H1 (cell line): ENCODE results near the gene ITGB2. TPM values are rescaled to one million over a fixed set of nuclear protein-coding genes. Genes with fewer than 3 reads are reported as not detected.

Experiments used
- CTCF ChIA-PET: fragments of 300-600 bp; sonication (Branson Sonifier 250); formaldehyde crosslinking; loops from one replicate; lab custom pipeline; 2021; ENCODE audit not compliant: partially characterized antibody; lab: Charles Lee
- POLR2A ChIA-PET: fragments of 300-600 bp; sonication (Branson Sonifier 250); formaldehyde crosslinking; loops from one replicate; lab custom pipeline; 2021; ENCODE audit warnings: inconsistent platforms; ENCODE audit not compliant: partially characterized antibody; lab: Charles Lee
- DNase-seq, 2 experiments: peaks; one replicate each; pipeline versions ENCODE4 v3.0.0 to v3.0.0-alpha.2; 2010 to 2022; ENCODE audit warnings: low spot score in 2 of 2, low read depth in 1 of 2, mixed read lengths in 1 of 2
- FAIRE-seq: peaks from 2 replicates; lab custom pipeline; 2011; peaks lifted over from hg19 to GRCh38; lab: Jason Lieb, UNC
- H2AFZ ChIP-seq: 2 replicates; pipeline ENCODE4 v1.8.1; 2012; ENCODE audit warnings: low read length, inconsistent platforms
- H2AK5ac ChIP-seq: 2 replicates; pipeline ENCODE4 v1.6.1; 2013; ENCODE audit warnings: low read depth, low read length
- H2BK120ac ChIP-seq: replicated peaks from 2 replicates; pipeline ENCODE3; 2013; ENCODE audit warnings: low read depth, low read length, inconsistent platforms
- H2BK12ac ChIP-seq: 2 replicates; pipeline ENCODE4 v1.6.1; 2013; ENCODE audit warnings: low read depth, low read length
- H2BK15ac ChIP-seq: 2 replicates; pipeline ENCODE4 v1.6.1; 2013; ENCODE audit warnings: low read length
- H2BK20ac ChIP-seq: 2 replicates; pipeline ENCODE4 v1.6.1; 2013; ENCODE audit warnings: low read length
- H2BK5ac ChIP-seq: 2 replicates; pipeline ENCODE4 v1.6.1; 2013; ENCODE audit warnings: low read depth, low read length
- H3K14ac ChIP-seq: 2 replicates; pipeline ENCODE4 v1.6.1; 2013; ENCODE audit warnings: inconsistent platforms; ENCODE audit not compliant: insufficient read length
- H3K18ac ChIP-seq: 2 replicates; pipeline ENCODE4 v1.6.1; 2013; ENCODE audit warnings: low read length; ENCODE audit errors: extremely low read depth
- H3K23ac ChIP-seq: 2 replicates; pipeline ENCODE4 v1.6.1; 2013; ENCODE audit warnings: inconsistent platforms; ENCODE audit not compliant: insufficient read length
- H3K23me2 ChIP-seq: 2 replicates; pipeline ENCODE4 v1.6.1; 2013; ENCODE audit warnings: low read depth, low read length
- H3K27ac ChIP-seq: 2 replicates; pipeline ENCODE4 v1.6.1; 2011; ENCODE audit warnings: low read depth, low read length, inconsistent platforms
- H3K27me3 ChIP-seq, 4 experiments: replicated peaks in 1 of 4; 1 replicate in 1 of 4; 2 replicates in 3 of 4; pipeline versions ENCODE4 v1.6.1 to v1.8.1; 2011 to 2013; ENCODE audit warnings: low read length in 3 of 4, mild to moderate bottlenecking in 3 of 4, inconsistent platforms in 2 of 4, mixed read lengths in 2 of 4, moderate library complexity in 1 of 4; ENCODE audit not compliant: control insufficient read depth in 3 of 4, insufficient read depth in 3 of 4; ENCODE audit errors: extremely low read depth in 1 of 4
- H3K36me3 ChIP-seq, 4 experiments: 2 replicates each; pipeline versions ENCODE4 v1.6.1 to v1.8.1; 2011 to 2013; ENCODE audit warnings: mild to moderate bottlenecking in 4 of 4, low read length in 3 of 4, moderate library complexity in 2 of 4, control low read depth in 1 of 4, inconsistent platforms in 1 of 4; ENCODE audit not compliant: insufficient read depth in 4 of 4, control insufficient read depth in 2 of 4
- H3K4ac ChIP-seq: replicated peaks from 2 replicates; pipeline ENCODE3; 2013; ENCODE audit warnings: low read length, low read depth, mixed read lengths, inconsistent platforms; ENCODE audit not compliant: insufficient read length
- H3K4me1 ChIP-seq, 4 experiments: replicated peaks in 1 of 4; 1 replicate in 1 of 4; 2 replicates in 3 of 4; pipeline versions ENCODE4 v1.6.1 to v1.8.1; 2011 to 2013; ENCODE audit warnings: low read length in 3 of 4, inconsistent platforms in 2 of 4, mixed read lengths in 1 of 4; ENCODE audit not compliant: insufficient read depth in 4 of 4, control insufficient read depth in 3 of 4
- H3K4me2 ChIP-seq, 2 experiments: 2 replicates each; pipeline versions ENCODE4 v1.6.1 to v1.8.1; 2011 to 2013; ENCODE audit warnings: low read depth in 2 of 2, low read length in 2 of 2, control low read depth in 1 of 2, inconsistent platforms in 1 of 2, mild to moderate bottlenecking in 1 of 2; ENCODE audit not compliant: insufficient read depth in 1 of 2
- H3K4me3 ChIP-seq, 4 experiments: fragments of 200-600, 300-600 bp in 1 of 4; sonication (generic), shearing (Covaris generic), sonication (Bioruptor Twin) in 1 of 4; 2 replicates each; pipeline versions ENCODE4 v1.5.1 to v1.8.1; 2011 to 2016; ENCODE audit warnings: low read length in 4 of 4, low read depth in 3 of 4, control low read depth in 2 of 4, inconsistent platforms in 2 of 4, mild to moderate bottlenecking in 2 of 4, mixed read lengths in 1 of 4, moderate library complexity in 1 of 4; ENCODE audit not compliant: insufficient read depth in 2 of 4; ENCODE audit errors: extremely low read depth in 1 of 4
- H3K56ac ChIP-seq: replicated peaks from 2 replicates; pipeline ENCODE3; 2013; ENCODE audit warnings: low read depth, mild to moderate bottlenecking, mixed read lengths, low read length, inconsistent platforms; ENCODE audit not compliant: insufficient read length
- H3K79me1 ChIP-seq: 2 replicates; pipeline ENCODE4 v1.6.1; 2013; ENCODE audit warnings: low read depth, low read length, control low read depth
- H3K79me2 ChIP-seq, 2 experiments: 2 replicates each; pipeline versions ENCODE4 v1.6.1 to v1.8.1; 2012 to 2013; ENCODE audit warnings: low read length in 2 of 2, mild to moderate bottlenecking in 2 of 2, inconsistent platforms in 1 of 2; ENCODE audit not compliant: insufficient read depth in 2 of 2, control insufficient read depth in 1 of 2
- H3K9ac ChIP-seq, 4 experiments: replicated peaks in 1 of 4; 1 replicate in 1 of 4; 2 replicates in 3 of 4; pipeline versions ENCODE4 v1.6.1 to v1.8.1; 2011 to 2013; ENCODE audit warnings: low read depth in 3 of 4, low read length in 3 of 4, control low read depth in 2 of 4, mild to moderate bottlenecking in 2 of 4, moderate library complexity in 2 of 4, inconsistent platforms in 1 of 4; ENCODE audit errors: extremely low read depth in 1 of 4
- H3K9me3 ChIP-seq, 2 experiments: 2 replicates each; pipeline versions ENCODE4 v1.6.1 to v1.8.1; 2012 to 2013; ENCODE audit warnings: mild to moderate bottlenecking in 2 of 2, moderate library complexity in 2 of 2, control low read depth in 1 of 2, inconsistent platforms in 1 of 2, low read depth in 1 of 2, low read length in 1 of 2, mixed read lengths in 1 of 2; ENCODE audit not compliant: insufficient read depth in 2 of 2
- H4K20me1 ChIP-seq, 2 experiments: replicated peaks in 1 of 2; 2 replicates each; pipeline versions ENCODE3 to v1.8.1; 2011 to 2013; ENCODE audit warnings: inconsistent platforms in 2 of 2, low read length in 2 of 2, mild to moderate bottlenecking in 1 of 2; ENCODE audit not compliant: insufficient read depth in 2 of 2, control insufficient read depth in 1 of 2
- H4K5ac ChIP-seq: 2 replicates; pipeline ENCODE4 v1.6.1; 2013; ENCODE audit warnings: low read length, low read depth, mixed read lengths, inconsistent platforms; ENCODE audit not compliant: insufficient read length
- H4K8ac ChIP-seq: 2 replicates; pipeline ENCODE4 v1.8.0; 2013; ENCODE audit warnings: mild to moderate bottlenecking, moderate library complexity, low read length, inconsistent platforms; ENCODE audit not compliant: insufficient read depth; ENCODE audit errors: extremely low read depth
- H4K91ac ChIP-seq: replicated peaks from 2 replicates; pipeline ENCODE3; 2013; ENCODE audit warnings: low read length, mixed read lengths, inconsistent platforms; ENCODE audit not compliant: insufficient read length
- ATF3 ChIP-seq: IDR thresholded peaks from 2 replicates; pipeline ENCODE4 v1.6.1; 2011; ENCODE audit warnings: low read depth, mild to moderate bottlenecking, low read length; ENCODE audit not compliant: insufficient read depth
- BACH1 ChIP-seq: IDR thresholded peaks from 2 replicates; pipeline ENCODE4 v1.6.1; 2012; ENCODE audit warnings: low read length, improper control_type of control experiment
- JUND ChIP-seq: IDR thresholded peaks from 2 replicates; pipeline ENCODE4 v1.6.1; 2011; ENCODE audit warnings: mild to moderate bottlenecking, improper control_type of control experiment, low read length
- MAX ChIP-seq: IDR thresholded peaks from 2 replicates; pipeline ENCODE4 v1.6.1; 2012; ENCODE audit warnings: inconsistent platforms
- SAP30 ChIP-seq: fragments of 300-600 bp; sonication (generic); IDR thresholded peaks from 2 replicates; pipeline ENCODE4 v1.7.1; 2012; ENCODE audit warnings: low read length, moderate library complexity, mild to moderate bottlenecking, inconsistent platforms; ENCODE audit not compliant: insufficient read depth, insufficient replicate concordance
- WGBS, 2 experiments: shearing (Covaris generic) in 1 of 2; methylation state at CpG; one replicate each; pipeline versions ENCODE4 v1.1.6 to v1.1.7; 2013 to 2015; ENCODE audit warnings: low lambda C conversion rate in 2 of 2, mixed read lengths in 2 of 2, inconsistent platforms in 1 of 2, low coverage in 1 of 2, missing lambda C conversion rate in 1 of 2; ENCODE audit not compliant: insufficient replicate concordance in 2 of 2, insufficient coverage in 1 of 2, insufficient read length in 1 of 2; ENCODE audit errors: extremely low coverage in 1 of 2, missing lambda C conversion rate in 1 of 2; 5-methylcytosine and 5-hydroxymethylcytosine counted together
- polyA plus RNA-seq, 7 experiments: library from polyadenylated mRNA; depleted of rRNA in 3 of 7; stranded (reverse) in 5 of 7; unstranded in 2 of 7; fragments of >200 nt in 5 of 7; fragments of 200-250 nt in 2 of 7; gene quantifications; 1 replicate in 5 of 7; 2 replicates in 1 of 7; 4 replicates in 1 of 7; pipeline versions ENCODE4 v1.2.1 to v1.2.3, GENCODE V29; 2011 to 2013; ENCODE audit warnings: missing spikeins in 2 of 7, mixed read lengths in 2 of 7
- total RNA-seq: library from RNA; stranded (reverse); fragmentation: NEBNext Ultra II Directional; extraction: Animal tissue kit (Norgen Biotek cat#: 25700); gene quantifications from 2 replicates; pipeline ENCODE4 v1.2.1, GENCODE V29; 2021

ITGB2 gene
- total and polyA plus RNA-seq, 2 of the 8 experiments (the other 6 are each of a cell fraction or from before 2014, with no cell fraction given): 0.24 to 0.63 TPM

DNA sequence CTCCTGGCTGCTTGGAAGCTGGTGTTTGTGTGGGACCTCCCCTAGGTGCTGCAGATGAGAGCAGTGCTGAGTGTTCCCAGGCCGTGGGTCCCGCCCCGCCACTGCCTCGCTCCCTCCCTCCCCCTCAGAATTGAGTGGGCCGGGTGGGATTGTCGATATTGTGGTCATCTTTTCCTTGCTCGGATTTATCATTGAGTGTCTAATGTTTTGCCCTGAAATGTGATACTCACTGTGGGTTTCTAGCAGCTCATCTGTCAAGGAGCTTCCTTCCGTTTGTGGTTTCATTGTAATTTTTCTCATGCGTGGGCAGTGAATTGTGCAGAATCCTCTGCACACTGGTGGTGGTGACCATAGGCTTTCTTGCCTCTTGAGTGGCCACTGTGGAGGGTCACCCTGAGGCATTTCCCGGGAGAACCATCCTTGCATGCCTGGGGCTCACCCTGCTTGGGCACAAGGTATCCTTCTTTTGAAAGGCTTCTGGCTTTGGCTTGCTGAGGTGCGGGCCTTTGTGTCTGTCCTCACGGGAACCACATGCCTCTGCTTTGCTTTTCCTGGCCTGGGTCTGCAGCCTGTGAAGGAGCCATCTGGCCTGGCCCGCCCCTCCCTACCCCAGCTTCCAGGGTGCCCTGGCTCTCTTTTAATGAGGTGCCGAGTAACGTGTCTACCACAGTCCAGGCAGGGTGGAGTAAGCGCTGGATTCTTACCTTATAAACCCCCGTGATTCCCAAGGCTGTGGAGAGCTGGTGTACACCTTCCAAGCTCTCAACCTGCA is 44.7 kb upstream of the ITGB2 start:
- no peak overlapping the region for H4K8ac ChIP-seq
- 83% methylated on average over 17 of the region's 17 CpGs; no CpG with 5 or more reads in 1 of the 2 experiments for WGBS, 2 experiments
- TF ChIP-seq ATF3 (no peak), JUND (no peak), BACH1 (no peak), SAP30 (no peak), MAX (no peak)

More for the DNA sequence above, 44.7 kb upstream of the ITGB2 start:
- Histone ChIP-seq H2BK20ac (no peak overlapping the region), H3K79me1 (peaks cover 7% of the 10 kb centered on the region), H2AK5ac (no peak overlapping the region), H3K56ac (no peak overlapping the region), H4K5ac (no peak overlapping the region), H3K36me3 (peaks cover 10 to 32% (median 20%) of the 10 kb centered on the region in 4 experiments), H3K27ac (no peak overlapping the region), H2AFZ (no peak overlapping the region), H3K27me3 (no peaks in the 10 kb centered on the region), H3K4me3 (no peak overlapping the region), H3K9ac (no peak overlapping the region), H3K4ac (no peak overlapping the region), H3K79me2 (peaks cover 0 to 33% of the 10 kb centered on the region in 2 experiments; a peak in 2 of 4 replicates), H4K20me1 (peaks cover 6 to 16% of the 10 kb centered on the region in 2 experiments), H2BK12ac (no peak overlapping the region), H3K14ac (no peak overlapping the region), H3K23me2 (no peaks in the 10 kb centered on the region), H3K23ac (no peak overlapping the region), H3K18ac (no peak overlapping the region), H3K9me3 (no peaks in the 10 kb centered on the region), H2BK5ac (no peak overlapping the region), H4K91ac (no peak overlapping the region), H3K4me1 (no peaks in the 10 kb centered on the region; a peak in 1 of 7 replicates), H2BK120ac (no peak overlapping the region), H3K4me2 (no peak overlapping the region), H2BK15ac (no peak overlapping the region)
- DNase-seq: no peak
- FAIRE-seq: no peak
- ChIA-PET CTCF (interaction anchor here (0.5 to 2.9 kb wide), 9 partner anchors 7 to 314 kb away, joined by 3 to 14 read pairs (median 4); no protein-coding TSS in a partner anchor), POLR2A (no interaction called here)
